GM12892 (cell line): ENCODE measurements around the gene PRAMEF18.
"Not testable (repeated sequence)": the region's sequence is repeated elsewhere in the genome, so short reads cannot be mapped to it uniquely, and the experiment has no call there.

Experiments used
- POLR2A ChIP-seq: IDR thresholded peaks from 2 replicates; pipeline ENCODE4 v1.6.1; 2011; ENCODE audit warnings: low read depth, low read length, control low read depth
- POLR2AphosphoS5 ChIP-seq: IDR thresholded peaks from 2 replicates; pipeline ENCODE4 v1.6.1; 2011; ENCODE audit warnings: low read depth, low read length, control low read depth
- TAF1 ChIP-seq: IDR thresholded peaks from 2 replicates; pipeline ENCODE4 v1.6.1; 2011; ENCODE audit warnings: low read depth, mild to moderate bottlenecking, control low read depth, low read length, borderline replicate concordance

DNA sequence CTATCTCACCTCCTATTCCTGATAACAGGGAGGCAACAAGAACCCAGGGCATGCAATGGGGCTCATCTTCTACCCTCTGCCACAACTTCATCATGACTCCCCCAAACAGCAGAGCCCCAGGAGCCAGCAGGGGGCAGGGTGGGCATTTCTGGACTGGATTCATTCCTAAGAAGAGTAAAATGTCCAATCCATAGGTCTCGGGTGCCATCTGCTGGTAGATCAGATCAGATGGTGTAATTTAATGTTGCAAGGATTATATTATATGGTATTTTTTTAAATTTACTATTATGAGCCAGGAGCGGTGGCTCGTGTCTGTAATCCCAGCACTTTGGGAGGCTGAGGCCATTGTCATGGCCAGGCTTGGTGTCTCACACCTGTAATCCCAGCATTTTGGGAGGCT is 39.2 kb upstream of the PRAMEF18 start:
- not testable (repeated sequence) for TF ChIP-seq POLR2A, POLR2AphosphoS5, TAF1
